AML-193 (cell line): ENCODE measurements around the gene SLC29A4.
"Not testable (repeated sequence)": the region's sequence is repeated elsewhere in the genome, so short reads cannot be mapped to it uniquely, and the experiment has no call there.

Source experiments
- DNase-seq, 2 experiments: peaks; one replicate each; lab custom pipeline; 2025; lab: John Stamatoyannopoulos, UW

The SLC29A4 gene

GRCh38 chr7:5274441-5274840 is 8.3 kb upstream of the SLC29A4 start:
- DNase-seq: no peak

GRCh38 chr7:5274985-5275431 is 7.7 kb upstream of the SLC29A4 start:
- DNase-seq: not testable (repeated sequence)

- DNase-seq: not testable (repeated sequence)
Measured at GRCh38 chr7:5275510-5275909, 7.2 kb upstream of the SLC29A4 start.

GRCh38 chr7:5276123-5276522 is 6.6 kb upstream of the SLC29A4 start:
- not testable (repeated sequence) for DNase-seq

GRCh38 chr7:5276611-5277010 is 6.1 kb upstream of the SLC29A4 start:
- no peak for DNase-seq

- DNase-seq: no peak
Measured at GRCh38 chr7:5278766-5279165, 4.0 kb upstream of the SLC29A4 start.

- DNase-seq: no peak
Measured at GRCh38 chr7:5279734-5280133, 3.0 kb upstream of the SLC29A4 start.

GRCh38 chr7:5281598-5282500 is 894 bp upstream of the SLC29A4 start:
- not testable (repeated sequence) for DNase-seq

- DNase-seq: no peak
Measured at GRCh38 chr7:5283421-5284303, 919 bp downstream of the SLC29A4 start.

GRCh38 chr7:5284304-5285281 is 1.9 kb downstream of the SLC29A4 start:
- DNase-seq: no peak

GRCh38 chr7:5286933-5287332 is 4.2 kb downstream of the SLC29A4 start:
- no peak for DNase-seq

- not testable (repeated sequence) for DNase-seq
Measured at GRCh38 chr7:5287373-5287772, 4.6 kb downstream of the SLC29A4 start.

- DNase-seq: no peak
Measured at GRCh38 chr7:5287802-5288201, 5.1 kb downstream of the SLC29A4 start.

GRCh38 chr7:5288560-5288959 is 5.8 kb downstream of the SLC29A4 start:
- DNase-seq: not testable (repeated sequence)

GRCh38 chr7:5289355-5289754 is 6.6 kb downstream of the SLC29A4 start:
- DNase-seq: no peak

GRCh38 chr7:5291301-5291700 is 8.6 kb downstream of the SLC29A4 start:
- DNase-seq: no peak

GRCh38 chr7:5291711-5292335 is 9.1 kb downstream of the SLC29A4 start:
- DNase-seq: not testable (repeated sequence)

- no peak for DNase-seq
Measured at GRCh38 chr7:5294169-5294987, 11.6 kb downstream of the SLC29A4 start.

- DNase-seq: no peak
Measured at GRCh38 chr7:5295039-5296014, 12.6 kb downstream of the SLC29A4 start.
